ENCODE data around the gene GPATCH8.

Gene GPATCH8

DNA sequence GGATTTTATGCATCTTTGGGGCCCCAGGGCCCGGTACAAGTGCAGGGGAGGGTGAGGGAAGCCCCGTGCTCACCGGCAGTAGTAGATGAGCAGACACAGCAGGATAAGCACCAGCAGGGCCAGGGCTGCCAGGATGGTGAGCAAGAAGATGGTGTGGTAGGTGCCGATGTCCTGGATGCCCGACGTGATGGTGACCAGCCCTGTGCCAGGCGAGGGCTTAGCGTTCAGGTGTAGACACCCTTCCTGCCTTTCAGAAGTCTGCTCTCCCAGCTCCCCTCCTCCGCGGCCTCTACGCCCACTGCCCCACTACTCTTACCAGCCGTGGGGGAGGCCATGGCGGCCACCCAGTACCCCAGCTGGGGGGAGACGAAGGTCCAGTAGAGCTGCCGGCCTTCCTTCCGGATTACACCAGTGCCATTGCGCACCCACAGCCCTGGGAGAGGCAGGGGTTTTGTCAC lies 147.5 kb downstream of the GPATCH8 start:
- DNase-seq (ENCODE audit: low read depth in 2 of 2), result no peak

DNA sequence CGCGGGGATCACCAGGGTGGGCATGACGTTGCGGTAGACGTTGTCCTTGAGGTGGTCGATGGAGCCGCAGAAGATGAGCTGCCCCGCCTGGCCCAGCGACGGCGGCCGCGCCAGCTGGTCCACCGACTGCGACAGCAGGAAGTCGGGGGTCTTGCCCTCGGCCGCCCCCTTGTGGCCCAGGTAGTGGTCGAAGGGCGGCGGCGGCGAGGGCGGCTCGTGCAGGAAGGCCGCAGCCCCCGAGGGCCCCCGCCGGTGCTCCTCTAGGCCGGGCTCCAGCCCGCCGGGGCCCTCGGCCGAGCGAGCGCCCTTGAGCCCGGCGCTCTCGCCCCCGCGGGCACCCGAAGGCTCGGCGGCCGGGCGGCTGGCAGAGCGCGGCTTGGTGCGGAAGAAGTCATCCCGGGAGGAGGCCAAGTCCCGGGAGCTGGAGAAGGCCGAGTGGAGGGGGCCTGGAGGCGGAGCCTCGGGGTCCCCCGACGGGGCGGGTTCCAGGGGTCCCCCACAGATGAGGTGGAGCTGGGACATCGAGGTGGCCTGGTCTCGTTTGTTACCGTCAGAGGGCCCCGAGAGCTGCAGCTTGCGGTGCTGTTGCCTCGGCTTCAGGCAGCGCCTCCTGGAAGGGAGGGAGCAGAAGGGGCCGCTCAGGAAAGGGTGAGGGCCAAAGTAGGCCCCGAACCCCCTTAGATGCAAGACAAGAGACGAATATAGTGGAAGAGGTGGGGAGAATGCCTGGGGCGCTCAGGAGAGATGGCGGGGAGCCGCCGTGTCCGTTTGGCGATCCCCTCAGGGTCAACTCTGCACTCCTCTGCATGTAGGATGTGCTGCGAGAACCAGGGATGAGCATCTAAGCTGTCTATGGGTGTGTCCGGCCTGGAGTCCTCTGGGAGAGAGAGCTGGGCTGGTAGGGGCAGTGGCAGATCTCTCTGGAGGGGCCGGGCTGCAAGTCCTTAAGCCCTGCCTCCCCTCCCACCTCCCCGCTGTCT lies 148.3 kb downstream of the GPATCH8 start:
- no peak for DNase-seq (ENCODE audit: low read depth in 2 of 2)

DNA sequence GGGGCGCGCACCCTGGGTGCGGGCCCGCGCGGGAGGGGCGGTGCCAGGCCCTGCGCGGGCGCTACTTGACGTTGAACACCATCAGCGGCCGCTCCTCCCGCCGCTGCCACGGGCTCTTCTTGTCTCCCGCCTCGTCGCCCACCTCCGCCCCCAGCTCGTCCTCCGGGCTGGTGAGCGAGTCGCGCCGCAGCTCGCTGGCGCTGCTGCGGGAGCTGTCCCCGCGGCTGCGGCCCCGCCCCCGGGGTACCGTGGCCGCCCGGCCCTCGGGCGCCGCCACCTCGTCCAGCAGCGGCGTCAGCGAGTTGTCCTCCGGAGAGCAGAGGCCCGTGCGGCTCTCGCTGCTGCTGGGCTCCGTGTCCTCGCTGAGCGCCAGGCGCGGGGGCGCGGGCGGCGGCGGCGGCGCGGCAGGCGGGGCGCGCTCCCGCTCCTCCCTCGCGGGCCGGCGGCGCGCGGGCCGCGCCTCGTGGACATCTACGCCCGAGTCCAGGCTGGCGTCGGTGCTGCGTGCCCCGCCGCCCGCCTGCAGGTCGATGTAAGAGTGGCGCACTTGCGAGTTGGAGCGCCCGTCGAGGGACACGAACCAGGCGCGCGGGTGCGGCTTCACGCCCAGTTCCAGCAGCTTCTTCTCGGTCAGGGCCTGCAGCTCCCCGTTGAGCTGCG lies 149.4 kb downstream of the GPATCH8 start:
- no peak for DNase-seq (ENCODE audit: low read depth in 2 of 2)

DNA sequence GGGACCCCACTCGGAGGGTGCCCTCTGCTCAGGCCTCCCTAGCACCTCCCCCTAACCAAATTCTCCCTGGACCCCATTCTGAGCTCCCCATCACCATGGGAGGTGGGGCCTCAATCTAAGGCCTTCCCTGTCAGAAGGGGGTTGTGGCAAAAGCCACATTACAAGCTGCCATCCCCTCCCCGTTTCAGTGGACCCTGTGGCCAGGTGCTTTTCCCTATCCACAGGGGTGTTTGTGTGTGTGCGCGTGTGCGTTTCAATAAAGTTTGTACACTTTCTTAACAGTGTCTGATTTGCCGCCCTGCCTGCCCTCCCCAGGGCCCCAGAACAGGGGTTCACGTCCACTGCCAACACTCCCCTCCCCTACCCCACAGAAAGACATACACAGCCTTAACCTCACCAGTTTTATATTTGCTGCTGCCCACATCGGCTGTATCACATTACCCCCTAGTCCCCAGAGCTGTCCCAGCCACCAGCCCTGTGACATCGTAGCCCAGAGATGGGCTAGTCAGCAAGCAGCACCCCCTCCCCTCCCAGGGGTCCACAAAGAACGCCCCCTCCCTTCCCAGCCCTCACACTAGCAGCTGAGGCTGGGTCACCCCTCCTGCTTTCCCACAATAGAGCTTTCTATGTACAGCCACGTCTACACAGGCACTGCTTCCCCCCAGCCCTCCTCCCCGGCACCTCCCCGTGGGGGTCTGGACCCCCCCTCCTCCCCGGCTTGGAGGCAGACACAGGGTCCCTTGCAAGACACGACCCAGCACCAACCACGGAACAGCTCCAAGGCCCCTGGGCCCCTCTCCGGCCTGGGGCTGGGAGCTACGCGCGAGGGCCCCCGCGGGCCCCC lies 150.2 kb downstream of the GPATCH8 start:
- no peak for DNase-seq (ENCODE audit: low read depth in 2 of 2)

DNA sequence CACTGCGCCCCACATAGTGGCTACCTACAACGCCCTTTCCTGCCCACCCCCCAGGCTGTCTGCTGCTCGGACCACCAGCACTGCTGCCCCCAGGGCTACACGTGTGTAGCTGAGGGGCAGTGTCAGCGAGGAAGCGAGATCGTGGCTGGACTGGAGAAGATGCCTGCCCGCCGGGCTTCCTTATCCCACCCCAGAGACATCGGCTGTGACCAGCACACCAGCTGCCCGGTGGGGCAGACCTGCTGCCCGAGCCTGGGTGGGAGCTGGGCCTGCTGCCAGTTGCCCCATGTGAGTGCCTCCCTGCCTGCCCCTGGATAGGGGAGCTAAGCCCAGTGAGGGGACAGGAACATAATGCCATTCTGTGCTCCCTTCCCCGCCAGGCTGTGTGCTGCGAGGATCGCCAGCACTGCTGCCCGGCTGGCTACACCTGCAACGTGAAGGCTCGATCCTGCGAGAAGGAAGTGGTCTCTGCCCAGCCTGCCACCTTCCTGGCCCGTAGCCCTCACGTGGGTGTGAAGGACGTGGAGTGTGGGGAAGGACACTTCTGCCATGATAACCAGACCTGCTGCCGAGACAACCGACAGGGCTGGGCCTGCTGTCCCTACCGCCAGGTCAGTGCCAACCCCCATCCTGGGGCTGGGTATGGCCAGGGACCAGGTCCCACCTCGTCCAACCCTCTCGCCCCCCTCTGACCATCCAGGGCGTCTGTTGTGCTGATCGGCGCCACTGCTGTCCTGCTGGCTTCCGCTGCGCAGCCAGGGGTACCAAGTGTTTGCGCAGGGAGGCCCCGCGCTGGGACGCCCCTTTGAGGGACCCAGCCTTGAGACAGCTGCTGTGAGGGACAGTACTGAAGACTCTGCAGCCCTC lies 151.0 kb downstream of the GPATCH8 start:
- DNase-seq (ENCODE audit: low read depth in 2 of 2), result no peak

DNA sequence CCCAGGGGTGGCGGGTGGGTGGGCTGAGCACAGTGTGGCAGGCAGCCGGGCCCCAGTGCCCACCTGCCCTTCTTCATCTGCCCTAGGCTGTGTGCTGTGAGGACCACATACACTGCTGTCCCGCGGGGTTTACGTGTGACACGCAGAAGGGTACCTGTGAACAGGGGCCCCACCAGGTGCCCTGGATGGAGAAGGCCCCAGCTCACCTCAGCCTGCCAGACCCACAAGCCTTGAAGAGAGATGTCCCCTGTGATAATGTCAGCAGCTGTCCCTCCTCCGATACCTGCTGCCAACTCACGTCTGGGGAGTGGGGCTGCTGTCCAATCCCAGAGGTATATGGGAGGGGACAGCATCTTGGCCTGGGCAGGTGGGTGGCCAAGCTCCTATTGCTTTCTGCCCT lies 151.7 kb downstream of the GPATCH8 start:
- no peak for DNase-seq (ENCODE audit: low read depth in 2 of 2)

DNA sequence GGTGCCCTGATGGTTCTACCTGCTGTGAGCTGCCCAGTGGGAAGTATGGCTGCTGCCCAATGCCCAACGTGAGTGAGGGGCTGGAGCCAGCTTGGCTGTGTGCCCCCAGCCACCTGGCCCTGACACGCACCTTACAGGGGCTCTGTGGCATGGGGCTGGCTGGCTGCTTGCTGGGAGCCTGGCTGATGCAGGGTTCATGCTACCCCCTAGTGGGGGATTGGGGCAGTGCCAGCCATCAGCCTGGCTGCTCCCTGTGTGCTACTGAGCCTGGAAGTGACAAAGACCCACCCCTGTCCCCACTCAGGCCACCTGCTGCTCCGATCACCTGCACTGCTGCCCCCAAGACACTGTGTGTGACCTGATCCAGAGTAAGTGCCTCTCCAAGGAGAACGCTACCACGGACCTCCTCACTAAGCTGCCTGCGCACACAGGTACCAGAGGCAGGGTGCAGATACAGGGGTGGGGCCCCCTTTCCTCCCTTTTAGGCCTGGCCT lies 152.4 kb downstream of the GPATCH8 start:
- no peak for DNase-seq (ENCODE audit: low read depth in 2 of 2)

DNA sequence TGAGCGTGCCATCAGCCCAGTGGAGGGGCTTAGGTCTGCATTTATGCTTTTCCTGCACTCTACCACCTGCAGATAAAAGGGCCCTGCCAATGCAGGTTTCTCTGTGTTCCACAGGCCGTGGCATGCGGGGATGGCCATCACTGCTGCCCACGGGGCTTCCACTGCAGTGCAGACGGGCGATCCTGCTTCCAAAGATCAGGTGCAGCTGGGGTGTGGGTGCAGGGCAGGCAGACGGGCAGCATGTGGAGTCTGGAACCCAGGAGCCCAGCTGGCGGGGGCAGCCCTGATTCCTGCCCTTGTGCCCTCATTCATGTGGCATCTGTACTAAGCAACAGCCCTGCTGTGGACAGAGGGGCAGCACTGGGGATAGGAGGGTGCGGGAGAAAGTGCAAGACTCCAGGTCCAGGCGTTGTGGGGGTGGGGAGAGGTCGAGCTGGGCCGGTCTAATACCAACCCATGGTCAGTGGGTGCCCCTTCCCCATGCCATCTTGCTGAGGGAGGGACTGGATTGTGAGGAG lies 153.6 kb downstream of the GPATCH8 start:
- no peak for DNase-seq (ENCODE audit: low read depth in 2 of 2)

DNA sequence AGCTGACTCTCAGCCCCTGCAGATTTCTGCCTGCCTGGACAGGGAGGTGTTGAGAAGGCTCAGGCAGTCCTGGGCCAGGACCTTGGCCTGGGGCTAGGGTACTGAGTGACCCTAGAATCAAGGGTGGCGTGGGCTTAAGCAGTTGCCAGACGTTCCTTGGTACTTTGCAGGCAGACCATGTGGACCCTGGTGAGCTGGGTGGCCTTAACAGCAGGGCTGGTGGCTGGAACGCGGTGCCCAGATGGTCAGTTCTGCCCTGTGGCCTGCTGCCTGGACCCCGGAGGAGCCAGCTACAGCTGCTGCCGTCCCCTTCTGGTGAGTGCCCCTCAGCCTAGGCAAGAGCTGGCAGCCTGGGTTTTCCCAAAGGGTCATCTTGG lies 154.2 kb downstream of the GPATCH8 start:
- no peak for DNase-seq (ENCODE audit: low read depth in 2 of 2)

DNA sequence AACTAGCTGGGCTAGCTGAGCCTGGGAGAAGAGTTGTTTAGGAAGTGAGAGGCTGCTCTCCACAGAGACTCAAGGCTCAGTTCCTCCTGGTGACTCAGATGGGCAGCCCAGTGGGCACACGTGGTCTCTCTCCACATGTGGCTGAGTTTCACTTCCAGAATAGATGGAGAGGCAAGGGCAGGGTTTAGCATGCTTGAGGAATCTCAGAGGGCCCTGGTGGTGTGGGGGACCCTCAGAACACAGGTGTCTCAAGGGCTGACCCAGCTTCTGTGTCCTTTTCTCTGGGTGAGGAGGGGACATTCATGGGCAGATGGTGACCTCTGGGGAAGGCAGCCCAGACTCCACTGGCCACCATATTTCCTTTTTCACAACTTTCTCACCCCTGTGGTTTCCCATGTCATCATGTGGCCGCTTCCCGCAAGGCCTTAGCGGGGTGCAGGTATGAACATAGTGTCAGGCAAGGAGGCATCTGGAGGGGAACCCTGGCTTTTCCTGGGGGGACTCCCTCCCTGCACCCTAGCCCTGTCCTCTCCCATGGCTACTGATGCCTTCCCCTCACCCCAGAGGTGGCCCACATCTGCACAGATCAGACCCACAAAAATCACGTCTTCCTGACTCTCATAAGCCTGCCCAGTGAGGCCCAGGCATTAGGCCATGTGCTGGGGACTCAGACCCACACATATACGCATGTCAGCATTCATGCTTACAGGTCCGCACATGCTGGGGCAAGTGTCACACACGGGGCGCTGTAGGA lies 154.8 kb downstream of the GPATCH8 start:
- DNase-seq (ENCODE audit: low read depth in 2 of 2), result no peak

All from fibroblast of skin of left quadriceps (primary cell).